ENCODE measurements around the gene GPANK1. TPM values are rescaled to one million over a fixed set of nuclear protein-coding genes. Genes with fewer than 3 reads are reported as not detected.

Gene GPANK1
- total RNA-seq, 1 experiment from 2014 or later: 11.7 TPM

GRCh38 chr6:31663126-31663960 lies 1.5 kb downstream of the GPANK1 start:
- DNase-seq (ENCODE audit: low spot score): no peak

- DNase-seq (ENCODE audit: low spot score): no peak
Measured at GRCh38 chr6:31662124-31662723, 2.6 kb downstream of the GPANK1 start.

GRCh38 chr6:31661262-31662123 lies 3.3 kb downstream of the GPANK1 start:
- no peak for DNase-seq (ENCODE audit: low spot score)

- peak; percentile 86 for DNase-seq (ENCODE audit: low spot score)
Measured at GRCh38 chr6:31660381-31661261, 4.2 kb downstream of the GPANK1 start, which contains the start of gene C6orf47. Gene C6orf47 (minus strand): TSS chr6:31660778. CDS start chr6:31659947, 831 bp downstream.

- peak; percentile 56 for DNase-seq (ENCODE audit: low spot score)
Measured at GRCh38 chr6:31659649-31660380, 5.0 kb downstream of the GPANK1 start.

- no peak for DNase-seq (ENCODE audit: low spot score)
Measured at GRCh38 chr6:31658983-31659648, 5.7 kb downstream of the GPANK1 start.

- DNase-seq (ENCODE audit: low spot score): no peak
Measured at GRCh38 chr6:31658158-31658688, 6.6 kb downstream of the GPANK1 start.

- DNase-seq (ENCODE audit: low spot score): no peak
Measured at GRCh38 chr6:31657406-31658157, 7.2 kb downstream of the GPANK1 start.

GRCh38 chr6:31655349-31656237 lies 9.2 kb downstream of the GPANK1 start, which contains the start of gene APOM:
Gene APOM (plus strand): TSS chr6:31655894. CDS start chr6:31655967, 73 bp downstream.
- no peak for DNase-seq (ENCODE audit: low spot score)

- DNase-seq (ENCODE audit: low spot score): no peak
Measured at GRCh38 chr6:31654574-31655348, 10.0 kb downstream of the GPANK1 start.

GRCh38 chr6:31652925-31653724 lies 11.7 kb downstream of the GPANK1 start:
- DNase-seq (ENCODE audit: low spot score): no peak

- DNase-seq (ENCODE audit: low spot score): peak; percentile 70
Measured at GRCh38 chr6:31651602-31652191, 13.1 kb downstream of the GPANK1 start.

GRCh38 chr6:31645325-31645724 lies 19.5 kb downstream of the GPANK1 start:
- no peak for DNase-seq (ENCODE audit: low spot score)

- no peak for DNase-seq (ENCODE audit: low spot score)
Measured at GRCh38 chr6:31643818-31644454, 20.9 kb downstream of the GPANK1 start.

Measured in HT-29 (cell line).